GM18517 (cell line): ENCODE data around the gene DDX17.
"Not testable (repeated sequence)": the region's sequence is repeated elsewhere in the genome, so short reads cannot be mapped to it uniquely, and the experiment has no call there.

ENCODE experiments used
- ATAC-seq: cut with Tn5 transposase; IDR thresholded peaks from one replicate; pipeline ENCODE4 v1.9.1; 2021; ENCODE audit warnings: mild to moderate bottlenecking, moderate library complexity; ENCODE audit not compliant: unreplicated experiment

The DDX17 gene

GRCh38 chr22:38494498-38494897 lies 11.6 kb downstream of the DDX17 start:
- no peak for ATAC-seq

GRCh38 chr22:38491707-38492348 lies 14.3 kb downstream of the DDX17 start:
- no peak for ATAC-seq

DNA sequence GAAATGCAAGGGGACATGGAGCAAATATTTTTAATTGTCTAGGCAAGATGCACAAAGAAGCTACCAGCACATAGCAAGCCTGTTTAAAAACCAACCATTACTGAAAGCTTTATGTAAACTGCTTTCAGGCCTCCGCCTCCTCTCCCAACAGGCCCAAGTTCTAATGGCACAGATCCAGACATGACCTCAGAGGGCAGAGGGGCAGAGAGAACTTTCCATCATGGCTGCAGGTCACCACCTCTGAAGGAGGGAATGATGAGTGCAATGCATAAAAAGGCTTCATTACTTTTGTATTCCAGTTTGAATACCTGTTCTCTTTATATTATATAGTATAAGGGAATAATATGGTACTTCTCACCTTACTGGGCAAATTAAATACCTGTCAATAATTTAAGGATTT lies 15.2 kb downstream of the DDX17 start:
- ATAC-seq = no peak

DNA sequence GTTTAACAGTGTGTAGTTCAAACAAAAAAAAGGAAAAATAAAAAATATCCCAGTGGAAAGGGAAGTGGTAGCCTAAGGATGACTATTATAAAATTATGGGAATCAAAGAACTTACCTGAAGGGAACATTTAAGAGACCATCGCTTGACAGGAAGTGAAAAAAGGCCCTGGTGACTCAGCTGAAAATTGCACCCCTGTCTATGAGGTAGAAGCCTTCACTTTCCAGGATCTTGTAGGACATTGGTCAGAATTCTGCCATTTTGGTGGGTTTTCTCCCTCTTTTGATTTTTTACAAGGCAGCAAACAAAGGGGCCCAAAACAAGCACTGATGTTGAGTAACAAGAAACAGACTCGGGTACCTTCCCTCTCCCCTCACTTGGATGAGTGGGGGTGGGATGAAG lies 15.6 kb downstream of the DDX17 start:
- ATAC-seq = no peak

- ATAC-seq = no peak
Measured at GRCh38 chr22:38489561-38490145, 16.5 kb downstream of the DDX17 start.

- no peak for ATAC-seq
Measured at GRCh38 chr22:38489142-38489541, 17.0 kb downstream of the DDX17 start.

GRCh38 chr22:38487946-38488345 lies 18.2 kb downstream of the DDX17 start:
- no peak for ATAC-seq

- no peak for ATAC-seq
Measured at GRCh38 chr22:38485783-38486182, 20.3 kb downstream of the DDX17 start.

GRCh38 chr22:38484244-38484643 lies 21.9 kb downstream of the DDX17 start:
- no peak for ATAC-seq

DNA sequence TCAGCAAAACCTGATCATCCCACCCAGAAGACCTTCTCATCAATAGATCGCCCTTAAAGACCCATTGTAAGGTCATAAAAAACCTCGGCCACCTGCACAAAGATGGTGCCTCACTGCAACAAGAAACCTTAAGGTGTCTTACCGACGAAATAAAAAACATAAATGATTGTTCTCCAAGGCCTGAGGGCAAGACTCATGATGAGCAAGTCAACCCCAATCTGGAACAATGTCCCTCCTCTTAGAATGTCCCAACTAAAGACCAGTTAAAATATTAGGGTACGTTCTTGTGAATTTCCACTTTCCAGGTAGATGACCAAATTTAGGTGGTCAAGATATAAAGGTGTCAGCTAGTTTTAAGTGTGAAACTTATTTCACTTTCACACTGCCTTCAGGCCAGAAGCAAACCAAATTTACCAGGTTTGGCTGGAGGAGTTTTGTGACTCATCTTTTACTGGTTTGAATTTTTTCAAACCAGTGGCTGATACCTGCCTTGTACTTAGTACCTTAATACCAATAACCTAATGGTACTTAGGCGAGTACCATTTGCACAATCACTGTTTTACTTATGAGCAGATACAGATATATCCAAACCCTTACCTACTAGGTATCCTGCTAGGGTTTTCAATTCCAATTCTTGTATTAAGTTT lies 23.3 kb downstream of the DDX17 start:
- ATAC-seq = no peak

GRCh38 chr22:38481871-38482332 lies 24.2 kb downstream of the DDX17 start:
- no peak for ATAC-seq

- ATAC-seq = no peak
Measured at GRCh38 chr22:38481162-38481870, 24.8 kb downstream of the DDX17 start.

GRCh38 chr22:38479096-38479837 lies 26.8 kb downstream of the DDX17 start:
- no peak for ATAC-seq

DNA sequence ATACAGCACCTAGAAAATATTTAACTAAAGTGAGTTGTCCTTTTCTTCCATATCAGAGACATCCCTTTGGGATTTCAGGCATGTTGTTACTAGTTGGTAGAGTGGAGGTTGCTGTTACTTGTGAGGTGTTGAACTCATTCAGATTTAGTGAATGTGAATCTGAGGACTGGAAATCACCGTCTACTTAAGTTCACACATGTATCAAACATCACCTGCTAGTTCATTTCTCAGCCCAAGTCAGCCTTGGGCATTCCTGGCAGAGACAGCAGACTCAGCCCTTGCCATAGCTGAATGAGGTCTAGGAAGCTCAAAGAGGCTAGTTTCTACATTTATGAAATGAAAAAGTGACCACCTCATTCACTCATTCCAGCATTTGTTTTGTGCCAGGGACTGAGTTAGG lies 28.5 kb downstream of the DDX17 start:
- ATAC-seq = no peak

GRCh38 chr22:38474003-38474607 lies 32.0 kb downstream of the DDX17 start:
- ATAC-seq = no peak

DNA sequence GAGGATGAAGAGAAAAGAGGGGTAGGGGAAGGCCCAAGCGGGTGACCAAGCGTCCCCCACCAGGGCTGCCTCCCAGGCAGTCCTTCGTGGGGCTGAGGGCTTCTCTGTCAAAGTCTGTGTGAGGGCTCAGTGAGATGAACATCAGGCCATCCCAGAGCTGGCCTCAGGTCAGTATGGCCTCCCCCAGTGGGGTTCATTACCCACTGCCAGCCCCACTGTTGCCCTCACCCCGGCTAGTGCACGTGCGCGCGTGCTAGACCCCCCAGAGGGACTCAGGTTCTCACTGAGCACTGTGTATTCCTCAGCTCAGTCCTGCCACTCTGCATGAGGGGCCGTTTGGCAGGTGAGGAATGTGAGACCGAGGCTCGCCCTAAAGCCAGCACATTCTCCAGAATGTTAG lies 34.9 kb downstream of the DDX17 start:
- ATAC-seq = no peak

- ATAC-seq = not testable (repeated sequence)
Measured at GRCh38 chr22:38470179-38470578, 35.9 kb downstream of the DDX17 start.

DNA sequence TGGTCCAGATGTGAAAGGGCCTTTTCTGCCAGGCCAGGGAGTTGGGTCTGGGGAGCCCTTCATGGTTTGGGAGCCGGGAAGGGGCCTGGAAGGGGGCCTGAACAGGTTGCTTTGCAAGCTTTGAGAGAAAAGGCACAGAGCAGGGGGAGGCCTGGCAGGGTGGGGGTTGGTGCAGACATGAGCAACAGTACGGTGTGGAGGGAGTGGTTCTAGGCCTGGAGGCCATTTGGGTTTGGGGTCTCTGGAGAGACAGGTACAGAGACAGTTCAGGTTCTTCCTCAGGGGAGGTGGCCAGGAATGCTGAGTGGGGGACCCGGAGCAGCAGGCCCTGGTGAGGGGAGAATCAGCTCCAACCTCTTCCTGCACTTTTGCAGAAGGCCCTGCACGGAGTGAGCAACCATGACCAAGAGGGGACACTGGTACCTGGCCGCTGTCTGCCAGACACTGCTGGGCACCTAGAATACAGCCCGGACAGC lies 36.8 kb downstream of the DDX17 start:
- ATAC-seq = no peak

- no peak for ATAC-seq
Measured at GRCh38 chr22:38468443-38469305, 37.4 kb downstream of the DDX17 start.
